LNCAP (cell line): Measurements from ENCODE around the gene NLGN2.

Experiments
- CTCF ChIP-seq: fragments of 450-650 bp; IDR thresholded peaks from 2 replicates; pipeline ENCODE4 v1.5.1; 2017; ENCODE audit warnings: mild to moderate bottlenecking

Gene NLGN2

GRCh38 chr17:7419819-7420610 lies 12.4 kb downstream of the NLGN2 start, which contains the start of gene SPEM1:
SPEM1 (plus strand) TSS chr17:7420324; CDS start chr17:7420385, 61 bp downstream.
- no peak for TF ChIP-seq CTCF

DNA sequence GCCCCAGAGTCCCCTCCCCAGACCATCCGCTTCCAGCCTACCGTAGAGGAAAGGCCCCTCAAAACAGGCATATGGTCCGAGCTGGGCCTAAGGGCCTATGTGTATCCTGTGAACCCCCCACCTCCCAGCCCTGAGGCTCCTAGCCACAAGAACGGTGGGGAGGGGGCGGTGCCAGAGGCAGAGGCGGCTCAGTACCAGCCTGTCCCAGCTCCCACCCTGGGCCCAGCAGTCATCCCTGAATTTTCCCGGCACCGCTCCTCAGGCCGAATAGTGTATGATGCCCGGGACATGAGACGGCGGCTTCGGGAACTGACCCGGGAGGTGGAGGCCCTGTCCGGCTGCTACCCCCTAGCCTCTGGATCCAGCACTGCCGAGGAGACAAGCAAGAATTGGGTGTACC lies 13.5 kb downstream of the NLGN2 start:
- TF ChIP-seq CTCF = no peak

GRCh38 chr17:7423679-7424078 lies 16.0 kb downstream of the NLGN2 start:
- no peak for TF ChIP-seq CTCF

DNA sequence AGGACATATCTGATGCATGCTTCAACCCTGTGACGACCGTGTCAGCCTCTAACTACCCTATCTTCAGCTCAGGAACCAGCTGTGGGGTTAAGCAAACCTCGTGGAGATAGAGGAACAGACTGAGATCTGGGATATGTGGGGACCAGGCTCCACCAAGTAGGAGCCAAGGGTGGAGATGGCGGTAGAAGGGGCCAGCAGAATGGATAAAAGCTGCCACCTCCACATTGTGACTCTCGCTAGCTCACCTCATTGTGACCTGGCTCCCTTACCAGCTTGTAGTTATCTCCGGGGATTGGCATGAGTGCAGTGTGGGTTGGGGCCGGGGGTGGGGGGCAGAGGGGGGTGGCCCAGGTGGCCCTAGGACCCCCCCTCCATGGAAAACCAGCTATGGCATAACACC lies 17.7 kb downstream of the NLGN2 start, which contains the start of gene SPEM2:
TSS of gene SPEM2 (plus strand) at position 301 of the 400 bp plus-strand sequence. CDS start at position 374, 73 bp downstream.
- no peak for TF ChIP-seq CTCF

- TF ChIP-seq CTCF = no peak
Observed at GRCh38 chr17:7425756-7426155, 18.1 kb downstream of the NLGN2 start.

DNA sequence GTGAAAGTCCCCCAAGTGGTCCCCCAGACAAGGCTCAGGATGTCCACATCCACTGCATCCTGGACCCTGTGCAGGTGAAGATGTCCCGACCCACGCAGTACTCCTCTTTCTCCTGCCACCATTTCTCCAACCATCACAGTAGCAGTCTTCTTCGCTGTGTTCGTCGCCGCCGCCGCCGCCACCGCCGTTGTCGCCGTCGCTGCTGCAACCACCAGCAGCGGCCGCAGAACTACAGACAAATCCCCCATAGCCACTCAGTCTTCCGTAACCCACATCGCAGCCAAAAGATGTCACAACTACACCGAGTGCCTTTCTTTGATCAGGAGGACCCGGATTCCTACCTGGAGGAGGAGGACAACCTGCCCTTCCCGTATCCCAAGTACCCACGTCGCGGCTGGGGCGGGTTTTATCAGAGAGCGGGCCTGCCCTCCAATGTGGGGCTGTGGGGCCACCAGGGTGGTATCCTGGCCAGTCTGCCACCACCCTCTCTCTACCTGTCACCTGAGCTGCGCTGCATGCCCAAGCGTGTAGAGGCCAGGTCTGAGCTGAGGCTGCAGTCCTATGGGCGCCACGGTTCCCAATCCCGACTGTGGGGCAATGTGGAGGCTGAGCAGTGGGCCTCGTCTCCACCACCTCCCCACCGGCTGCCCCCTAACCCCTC lies 18.7 kb downstream of the NLGN2 start:
- no peak for TF ChIP-seq CTCF

DNA sequence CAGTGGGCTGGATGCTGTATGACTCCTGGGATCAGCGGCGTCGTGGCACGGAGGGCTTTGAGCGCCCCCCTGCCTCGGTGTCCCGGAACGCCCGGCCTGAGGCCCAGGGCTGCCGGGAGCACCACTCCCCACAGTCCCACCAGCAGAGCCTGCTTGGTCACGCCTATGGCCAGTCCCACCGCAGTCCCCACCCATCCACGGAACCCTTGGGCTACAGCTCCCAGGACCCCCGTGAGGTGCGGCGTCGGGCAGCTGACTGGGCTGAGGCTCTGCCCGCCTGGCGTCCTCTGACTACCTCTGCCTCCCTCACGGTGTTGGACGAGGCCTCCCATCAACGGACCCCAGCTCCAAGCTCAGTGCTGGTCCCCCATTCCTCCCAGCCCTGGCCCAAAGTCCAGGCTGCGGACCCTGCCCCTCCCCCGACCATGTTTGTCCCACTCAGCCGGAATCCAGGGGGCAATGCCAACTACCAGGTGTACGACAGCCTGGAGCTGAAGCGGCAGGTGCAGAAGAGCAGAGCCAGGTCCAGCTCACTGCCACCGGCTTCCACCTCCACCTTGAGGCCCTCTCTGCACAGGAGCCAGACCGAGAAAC lies 19.3 kb downstream of the NLGN2 start:
- no peak for TF ChIP-seq CTCF
